GM18511 (cell line): ENCODE results near the gene DBH.

Source experiments
- ATAC-seq: cut with Tn5 transposase; IDR thresholded peaks from one replicate; pipeline ENCODE4 v1.9.1; 2021; ENCODE audit warnings: mild to moderate bottlenecking, moderate library complexity; ENCODE audit not compliant: unreplicated experiment

DBH gene

DNA sequence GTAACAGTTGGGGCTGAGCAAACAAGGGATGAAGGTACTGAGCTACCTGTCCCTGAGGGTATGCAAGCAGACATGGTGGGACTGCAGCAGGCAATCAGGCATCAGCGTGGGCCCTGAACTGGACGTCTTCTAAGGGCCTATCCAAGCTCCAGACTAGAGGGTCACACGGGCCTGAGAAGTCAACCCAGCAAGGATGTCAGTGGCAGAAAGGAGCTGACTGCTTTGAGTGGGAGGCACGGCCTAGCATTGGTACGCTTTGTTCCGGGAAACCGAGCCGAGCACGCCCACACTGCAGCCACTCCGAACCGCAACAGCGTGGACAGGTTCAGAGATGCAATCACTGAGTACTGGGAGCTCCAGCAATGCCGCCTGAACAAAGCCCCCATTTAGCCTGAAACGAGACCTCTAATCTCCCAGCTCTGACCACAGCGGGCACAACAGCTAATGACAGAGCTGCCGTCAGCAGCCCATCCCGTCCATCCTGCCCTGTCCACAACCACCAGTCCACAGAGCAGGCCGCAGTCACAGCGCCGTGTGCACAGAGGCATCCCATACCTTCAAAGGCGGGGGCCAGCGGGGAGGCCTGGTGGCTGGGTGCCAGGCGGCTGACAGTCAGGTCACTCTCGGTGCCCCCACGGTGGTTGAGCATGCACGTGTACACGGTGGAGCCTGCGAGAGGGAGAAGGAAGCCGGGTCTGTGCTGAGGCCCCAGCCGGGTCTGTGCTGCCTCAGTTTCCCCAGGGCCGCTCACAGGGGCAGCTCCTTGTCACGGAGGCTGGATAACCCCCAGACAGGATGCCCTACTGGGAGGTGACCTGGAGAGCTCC lies 57.8 kb downstream of the DBH start:
- no peak for ATAC-seq

DNA sequence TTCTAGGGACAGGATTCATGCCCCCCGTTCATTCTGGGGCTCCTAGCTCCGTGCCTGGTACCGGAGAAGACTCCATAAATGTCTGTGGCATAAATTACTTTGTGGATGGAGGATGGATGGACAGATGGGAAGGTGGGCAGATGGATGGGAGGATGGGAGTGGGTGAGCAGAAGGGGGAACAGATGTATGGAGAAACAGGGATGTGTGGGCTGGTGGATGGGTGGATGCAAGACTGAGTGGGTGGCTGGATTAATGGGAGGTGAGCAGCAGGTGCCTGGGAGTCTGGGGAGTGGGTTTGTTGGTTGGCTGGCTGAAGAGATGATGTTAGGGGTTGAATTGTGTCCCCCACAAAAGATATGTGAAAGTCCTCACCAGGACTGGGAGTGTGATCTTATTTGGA lies 58.5 kb downstream of the DBH start:
- ATAC-seq: no peak

DNA sequence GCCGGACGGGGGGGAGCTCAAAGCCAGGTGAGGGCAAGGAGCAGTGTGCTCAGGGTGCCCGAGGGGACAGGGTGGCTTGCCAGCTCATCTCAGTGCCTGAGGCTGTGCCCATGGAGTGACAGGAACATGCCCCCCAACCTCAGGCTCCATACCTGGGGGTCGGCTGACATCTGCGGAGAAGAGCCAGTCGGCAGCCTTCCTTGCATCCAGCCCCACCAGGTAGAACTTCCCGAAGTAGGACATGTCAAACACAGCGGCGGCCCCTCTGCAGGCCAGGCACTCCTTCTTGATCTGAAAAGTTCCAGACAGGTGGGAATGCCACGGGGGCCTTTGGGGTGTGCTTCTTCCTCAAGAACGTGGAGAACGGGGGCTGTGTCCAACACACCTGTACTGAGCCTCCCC lies 59.9 kb downstream of the DBH start:
- no peak for ATAC-seq

DNA sequence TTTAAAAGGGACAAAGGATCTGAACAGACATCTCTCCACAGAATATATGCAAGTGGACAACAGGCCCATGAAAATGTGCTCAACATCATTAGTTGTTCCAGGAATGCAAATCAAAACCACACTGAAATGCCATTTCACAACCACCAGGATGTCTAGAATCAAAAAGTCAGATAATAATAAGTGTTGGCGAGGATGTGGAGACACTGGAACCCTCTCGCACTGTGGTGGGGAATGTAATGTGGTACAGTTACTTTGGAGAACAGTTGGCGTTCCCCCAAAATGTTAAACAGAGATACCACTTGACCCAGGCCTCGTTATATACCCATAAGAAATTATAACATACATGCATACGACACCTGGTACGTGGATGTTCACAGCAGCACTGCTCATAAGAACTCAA lies 63.4 kb downstream of the DBH start:
- ATAC-seq: no peak

DNA sequence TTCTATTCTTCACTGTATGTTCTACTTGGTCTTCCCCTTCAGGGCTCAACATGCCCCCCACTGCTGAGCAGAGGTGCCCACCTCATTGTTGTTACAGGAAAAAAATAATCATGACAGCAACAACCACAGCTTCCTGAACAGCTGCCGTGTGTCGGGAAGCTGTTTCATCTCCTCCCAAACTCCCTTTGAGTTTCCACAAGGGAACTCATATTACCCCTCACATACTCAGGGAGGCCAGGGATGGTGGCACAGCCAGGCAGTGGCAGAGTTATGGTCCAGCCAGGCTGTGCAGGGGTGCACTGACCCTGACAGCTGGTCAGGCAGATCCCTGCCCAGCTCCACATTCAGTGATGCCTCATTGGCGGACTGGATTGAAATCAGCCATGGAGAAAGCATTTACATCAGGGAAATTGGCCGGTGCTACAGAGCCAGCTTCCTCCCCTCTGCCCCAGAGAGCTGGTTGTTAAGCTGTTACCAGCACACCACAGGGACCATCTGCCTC lies 64.7 kb downstream of the DBH start:
- ATAC-seq: no peak

DNA sequence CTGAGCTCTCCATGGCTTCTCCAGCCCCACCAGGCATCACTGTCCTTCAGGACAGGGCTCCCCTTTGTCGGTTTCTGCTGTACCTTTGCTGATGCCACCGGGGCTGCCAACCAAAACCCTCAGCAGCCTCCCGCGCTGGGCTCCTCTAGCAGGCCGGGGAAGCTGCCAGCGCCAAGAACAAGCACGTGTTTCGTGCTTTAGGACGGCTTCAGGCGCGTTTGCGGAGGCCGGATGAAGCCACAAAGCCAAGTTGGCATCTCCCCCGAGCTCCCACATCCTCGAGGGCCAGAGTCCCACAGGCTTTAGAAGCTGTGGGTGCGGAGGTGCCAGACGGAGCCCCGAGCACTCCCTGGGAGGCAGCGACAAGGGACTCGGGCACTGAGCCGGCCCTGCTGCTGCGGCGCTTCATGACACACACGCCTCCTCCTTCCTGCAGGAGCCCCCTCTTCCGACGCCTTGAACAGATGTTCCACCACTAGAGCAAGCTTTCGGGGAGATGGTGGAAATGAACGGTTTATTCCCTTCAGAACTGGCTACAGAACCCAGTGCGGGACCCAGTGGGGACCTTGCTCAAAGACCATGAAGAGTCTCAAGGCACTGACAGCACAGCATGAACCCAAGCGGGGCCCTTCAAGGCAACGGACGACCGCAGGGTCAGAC lies 65.3 kb downstream of the DBH start:
- ATAC-seq: no peak

DNA sequence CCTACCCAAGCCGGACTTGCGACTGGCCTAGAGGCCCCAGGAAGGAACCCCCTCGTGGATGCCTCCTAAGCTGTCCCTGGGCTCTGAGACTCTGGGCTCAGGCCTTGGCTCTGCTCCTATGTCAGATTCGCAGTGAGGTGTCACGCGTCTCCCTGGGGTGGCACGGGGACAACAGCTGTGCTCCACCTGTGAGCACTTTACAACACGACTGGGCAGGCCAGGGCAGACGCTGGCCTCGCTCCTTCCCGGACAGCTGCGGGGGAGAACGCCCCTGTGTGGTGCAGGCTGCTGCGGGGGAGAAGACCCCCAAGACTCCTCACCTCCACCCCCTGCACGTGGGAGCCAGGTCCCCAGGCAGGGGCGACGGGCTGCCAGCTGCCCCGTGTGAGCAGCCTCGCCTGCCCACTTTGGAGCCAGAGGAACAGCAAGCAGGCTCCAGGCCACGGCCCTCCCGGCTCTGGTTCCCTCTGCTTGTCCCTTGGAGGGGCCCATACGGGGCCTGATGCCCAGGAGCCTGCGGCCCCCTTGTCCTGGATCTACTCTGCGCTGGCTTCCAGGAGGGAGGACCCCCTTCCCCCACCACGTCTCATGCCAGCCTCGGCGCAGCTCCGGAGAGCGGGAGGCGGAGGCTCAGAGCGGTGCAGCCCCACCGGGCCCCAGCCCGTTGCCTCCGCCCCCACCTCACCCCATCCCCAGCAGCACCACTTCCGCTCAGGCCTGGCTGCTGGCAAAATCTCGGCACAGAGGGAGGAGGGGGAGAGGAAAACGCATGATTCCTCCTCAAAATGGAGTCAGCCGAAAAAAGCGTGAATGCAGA lies 66.0 kb downstream of the DBH start:
- no peak for ATAC-seq

DNA sequence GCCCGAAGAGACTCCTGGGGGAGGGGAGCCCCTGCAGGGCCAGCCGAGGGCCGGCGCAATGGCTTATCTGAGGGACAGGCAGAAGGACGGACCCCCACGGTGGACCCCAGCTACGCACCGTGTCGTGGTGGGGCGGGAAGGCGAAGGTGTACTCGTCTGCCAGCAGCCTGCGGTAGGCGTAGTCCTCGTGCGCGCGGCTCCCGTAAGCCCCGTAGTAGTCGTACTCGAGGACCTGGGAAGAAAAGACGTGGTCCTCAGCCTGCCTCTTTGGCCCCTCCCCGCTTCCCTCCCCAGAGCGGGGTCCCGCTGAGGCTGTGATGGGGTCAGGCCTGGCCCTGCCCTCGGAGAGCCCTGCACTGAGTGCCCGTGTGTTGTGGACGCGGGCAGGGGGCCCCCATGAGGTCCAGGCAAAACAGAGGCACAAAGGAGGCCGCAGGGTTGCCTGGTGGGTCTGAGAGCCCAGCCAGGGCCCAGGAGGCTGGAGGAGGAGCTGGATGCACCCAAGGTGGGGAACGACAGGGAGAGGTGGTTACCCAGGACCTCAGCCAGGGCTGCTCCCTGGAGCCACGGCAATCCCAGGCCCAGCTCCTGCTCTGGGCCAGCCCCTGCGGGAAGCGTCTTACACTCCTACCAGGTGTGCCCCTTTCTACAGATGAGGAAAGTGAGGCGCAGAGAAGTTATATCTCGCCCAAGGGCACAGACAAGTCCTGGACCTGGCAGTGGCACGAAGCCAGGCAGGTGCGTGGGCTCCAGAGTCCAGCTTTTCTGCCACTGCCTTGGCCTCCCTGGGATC lies 66.8 kb downstream of the DBH start:
- no peak for ATAC-seq

DNA sequence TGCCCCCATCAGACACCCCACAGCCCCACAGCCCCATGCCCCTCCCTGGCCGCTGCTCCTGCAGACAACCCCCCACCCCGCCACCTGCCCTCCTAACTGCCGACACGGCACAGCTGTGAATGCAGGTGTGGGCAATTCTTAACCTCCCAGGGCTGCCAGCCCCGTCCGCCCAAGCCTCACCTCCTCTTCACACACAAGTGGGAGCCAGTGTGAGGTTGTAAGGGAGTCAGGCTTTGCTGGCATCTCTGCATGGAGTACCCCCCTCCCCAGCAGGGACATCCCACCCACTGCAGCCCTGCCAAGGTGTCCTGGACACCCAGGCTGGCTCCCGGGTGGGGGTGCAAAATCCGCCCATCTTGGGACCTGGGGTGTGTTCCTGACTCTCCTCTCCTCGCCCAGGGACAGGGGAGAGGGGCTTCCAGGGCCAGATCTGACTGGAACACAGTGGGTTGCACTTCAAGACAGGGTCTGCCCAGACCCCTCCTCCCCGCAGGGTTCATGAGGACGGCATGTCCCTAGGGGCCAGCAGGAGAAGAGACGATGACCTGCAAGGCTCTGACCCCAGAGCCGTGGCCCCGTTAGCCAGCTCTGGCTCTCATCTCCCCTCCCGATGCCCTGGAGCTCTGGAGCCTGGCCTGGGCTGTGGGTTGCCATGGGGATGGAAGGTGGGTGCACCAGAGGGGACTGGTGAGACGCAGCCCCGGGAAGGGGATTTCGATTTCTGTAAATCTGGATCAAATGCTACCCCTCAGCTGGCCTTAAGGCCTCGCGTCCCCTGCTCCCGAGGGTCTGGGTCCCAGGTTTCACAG lies 67.6 kb downstream of the DBH start:
- no peak for ATAC-seq

DNA sequence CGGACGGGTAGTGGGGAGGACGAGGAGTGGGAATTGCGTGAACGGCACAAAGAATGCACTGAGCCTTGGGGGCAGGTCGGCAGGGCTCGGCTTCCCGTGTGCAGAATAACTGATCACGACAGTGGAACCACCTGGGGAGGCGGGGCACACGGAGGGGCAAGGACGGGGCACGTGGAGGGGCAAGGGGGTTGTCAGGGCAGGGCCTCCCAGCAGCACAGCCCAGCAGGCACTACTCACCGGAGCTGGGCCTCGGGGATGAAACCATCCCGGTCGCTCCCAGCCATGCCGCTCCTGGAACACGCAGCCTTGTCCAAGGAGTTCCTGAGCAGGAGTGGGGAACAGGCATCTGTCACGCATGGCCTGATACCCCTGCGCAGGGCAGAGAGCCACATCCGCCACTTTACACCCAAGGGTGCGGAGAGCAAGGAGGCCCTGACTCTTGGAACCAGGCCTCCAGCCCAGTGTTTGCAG lies 68.6 kb downstream of the DBH start:
- no peak for ATAC-seq

DNA sequence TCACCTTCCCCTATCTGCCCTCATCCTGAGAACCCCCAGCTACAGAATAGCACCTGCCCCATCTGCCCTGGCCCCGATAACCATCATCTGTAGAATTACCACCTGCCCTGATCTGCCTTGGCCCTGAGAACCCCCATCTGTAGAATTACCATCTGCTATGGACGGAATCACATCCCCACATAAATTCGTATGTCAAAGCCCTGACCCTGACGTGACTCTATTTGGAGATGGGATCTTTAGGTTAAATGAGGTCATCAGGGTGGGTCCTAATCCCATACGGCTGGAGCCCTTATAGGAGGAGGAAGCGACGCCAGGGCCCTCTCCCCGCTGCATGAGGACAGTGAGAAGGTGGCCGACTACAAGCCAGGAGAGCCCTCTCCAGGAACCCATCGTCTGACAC lies 69.4 kb downstream of the DBH start:
- ATAC-seq: no peak

DNA sequence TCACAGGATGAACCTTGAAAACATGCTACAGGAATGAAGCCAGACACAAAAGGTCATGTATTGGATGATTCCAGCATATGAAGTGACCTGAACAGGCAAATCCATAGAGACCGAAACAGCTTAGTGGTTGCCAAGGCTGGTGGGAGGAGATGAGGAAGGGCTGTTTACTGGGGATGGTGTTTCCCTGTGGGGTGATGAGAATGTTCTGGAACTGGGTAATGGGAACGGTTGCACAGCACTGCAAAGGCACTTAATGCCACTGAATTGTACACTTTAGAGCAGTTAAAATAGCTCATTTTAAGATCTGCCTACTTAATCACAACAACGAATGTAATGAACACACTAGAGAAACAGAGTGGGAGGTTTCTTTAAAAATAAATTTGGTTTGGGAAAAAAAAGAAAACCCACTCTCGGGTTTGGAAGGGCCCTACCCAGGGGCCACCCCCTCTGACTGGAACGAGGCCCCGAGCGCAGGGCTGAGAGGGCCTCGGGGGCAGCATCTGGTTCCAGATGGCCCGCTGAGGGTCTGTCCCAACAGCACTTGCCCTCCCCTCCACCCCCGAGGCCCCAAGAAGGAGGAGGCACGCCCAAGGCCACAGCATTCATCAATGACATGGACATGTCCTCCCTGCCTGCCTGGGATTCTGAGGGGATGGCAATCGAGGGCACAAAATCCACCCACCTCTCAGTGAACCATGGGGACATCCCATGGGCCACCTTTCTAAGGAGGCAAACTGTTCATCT lies 70.3 kb downstream of the DBH start:
- ATAC-seq: no peak

DNA sequence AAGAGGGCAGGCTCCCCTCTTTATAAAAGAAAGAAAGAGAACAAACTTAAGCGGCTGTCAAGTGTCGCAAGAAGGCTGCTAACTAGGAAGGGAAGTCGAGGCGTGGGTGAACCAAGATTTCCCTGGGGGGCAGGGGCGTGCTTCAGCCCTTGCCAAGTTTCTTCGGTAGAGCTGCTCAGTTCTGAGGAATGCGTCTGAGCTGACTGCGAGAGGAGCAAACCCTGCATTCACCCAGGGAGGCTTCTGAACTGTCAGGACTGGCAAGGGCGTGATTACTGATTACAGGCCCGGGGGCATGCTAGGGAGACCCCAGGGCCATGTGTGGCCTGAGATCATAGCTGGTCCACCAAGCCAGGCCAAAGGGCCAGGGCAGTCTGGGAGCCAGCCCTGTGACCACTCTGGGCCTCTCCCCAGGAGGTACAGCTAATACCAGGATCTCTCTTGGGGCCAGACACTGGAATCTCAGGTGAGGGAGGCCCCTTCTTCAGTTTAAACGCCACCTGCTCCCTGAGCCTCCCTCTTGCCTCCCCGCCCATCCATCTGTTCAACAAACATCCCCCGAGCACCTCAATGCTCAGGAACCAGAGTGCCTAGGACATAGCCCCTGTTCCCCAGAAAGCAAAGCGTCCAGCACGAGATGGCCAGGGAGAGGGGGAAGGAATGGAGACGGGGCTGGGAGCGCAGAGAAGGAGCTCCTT lies 71.1 kb downstream of the DBH start:
- no peak for ATAC-seq

DNA sequence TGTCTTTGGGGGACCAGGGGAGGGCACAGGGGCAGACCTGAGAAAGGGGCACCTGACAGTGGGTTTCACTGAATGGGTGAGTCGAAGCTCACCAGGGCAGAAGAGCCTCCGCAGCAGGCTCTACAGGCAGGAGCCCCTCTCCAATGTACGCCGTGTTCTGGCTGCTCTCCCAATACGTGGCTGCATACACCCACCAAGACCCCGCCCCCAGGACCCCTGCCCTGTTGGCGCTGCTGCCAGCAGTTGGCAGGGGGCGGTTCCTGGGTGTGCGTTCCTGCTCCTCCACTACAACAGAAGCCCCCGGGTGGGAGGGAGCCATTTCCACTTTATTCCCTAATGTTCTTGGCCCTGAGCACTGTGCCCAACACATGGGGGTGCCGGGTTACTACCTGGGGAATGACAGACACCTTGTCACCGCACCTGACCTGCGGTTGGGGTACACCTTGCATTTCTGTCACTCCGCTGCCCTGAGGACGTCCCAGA lies 71.6 kb downstream of the DBH start:
- no peak for ATAC-seq

DNA sequence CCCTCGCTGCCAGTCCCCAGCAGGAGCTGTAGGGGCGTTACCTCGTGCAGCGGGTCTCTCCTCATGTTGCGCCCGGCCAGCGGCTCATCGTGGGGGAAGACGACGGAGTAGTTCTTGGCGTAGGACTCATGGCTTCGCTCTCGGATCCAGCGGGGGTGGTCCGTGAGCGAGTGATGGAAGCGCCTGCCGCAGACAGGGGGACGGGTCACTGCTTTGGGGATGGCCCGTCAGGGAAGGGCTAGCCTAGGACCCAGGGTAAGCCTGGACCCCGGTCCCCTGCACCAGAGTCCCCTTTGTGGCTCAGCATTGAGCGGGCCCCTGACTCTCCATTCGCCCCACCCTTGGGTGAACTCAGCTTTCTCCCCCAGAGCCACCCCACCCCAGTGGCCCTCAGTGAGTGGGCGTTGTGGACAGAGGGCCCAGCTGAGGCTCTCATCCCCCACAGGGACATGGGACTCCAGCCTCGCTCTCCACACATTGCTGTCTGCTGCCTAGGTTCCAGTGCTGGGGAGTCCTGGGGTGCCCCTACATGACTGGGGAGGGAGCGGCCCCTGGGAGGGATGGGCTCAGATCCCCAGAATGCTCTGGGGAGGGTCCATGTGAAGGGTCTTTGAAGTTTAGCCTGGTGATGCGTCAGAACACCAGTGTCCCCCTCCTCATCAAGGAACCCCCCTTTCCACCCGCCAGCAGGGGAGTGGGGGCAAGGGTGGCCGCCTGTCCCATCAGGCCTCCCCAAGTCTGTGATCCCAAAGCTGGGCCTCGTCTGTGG lies 72.3 kb downstream of the DBH start:
- no peak for ATAC-seq
